ENCODE measurements around the gene CDADC1. TPM values are rescaled to one million over a fixed set of nuclear protein-coding genes. Genes with fewer than 3 reads are reported as not detected.

The CDADC1 gene
- total and polyA plus RNA-seq, 10 of the 15 experiments (the other 5 are each of a cell fraction or from before 2014, with no cell fraction given) = 2.6 to 7.3 (median 5.2) TPM

- TF ChIP-seq BCLAF1 (IDR thresholded peaks at IDR 0.05) (no peak), SREBF1 (IDR thresholded peaks at IDR 0.05; ENCODE audit: low read length) (no peak), HDAC2 (IDR thresholded peaks at IDR 0.05) (no peak), RAD21 (IDR thresholded peaks at IDR 0.05; ENCODE audit: insufficient read depth, low read depth, low read length) (no peak), ZBTB33 (IDR thresholded peaks at IDR 0.05) (no peak), BHLHE40 (IDR thresholded peaks at IDR 0.05; ENCODE audit: borderline replicate concordance in 1 of 2, low read depth in 2 of 2, low read length in 1 of 2) (peak in 1 of 2 experiments; percentile 58; a peak in 2 of 4 replicates), LARP7 (IDR thresholded peaks at IDR 0.05) (0 out of 2 replicates have a peak, but pooled peaks have one; percentile 39), BRCA1 (IDR thresholded peaks at IDR 0.05; ENCODE audit: low read depth, low read length) (no peak; the same call in 1 of the 2 replicates), CEBPZ (IDR thresholded peaks at IDR 0.05; ENCODE audit: low read depth, low read length) (no peak), HSF1 (IDR thresholded peaks at IDR 0.05; ENCODE audit: low read depth, low read length) (no peak), ESRRA (IDR thresholded peaks at IDR 0.05; ENCODE audit: low read length) (no peak), STAT1 (conservative IDR thresholded peaks at IDR 0.05) (no peak), ZNF207 (IDR thresholded peaks at IDR 0.05; ENCODE audit: borderline replicate concordance) (no peak; the same call in 1 of the 2 replicates), ZBED1 (IDR thresholded peaks at IDR 0.05; ENCODE audit: borderline replicate concordance) (no peak), MYB (IDR thresholded peaks at IDR 0.05; ENCODE audit: borderline replicate concordance, low read depth, low read length) (peak; percentile 87), USF2 (IDR thresholded peaks at IDR 0.05; ENCODE audit: borderline replicate concordance, low read depth, low read length) (no peak), MYC (IDR thresholded peaks at IDR 0.05; ENCODE audit: insufficient read depth, insufficient read length, insufficient replicate concordance, low read length, severe bottlenecking) (no peak)
Measured at GRCh38 chr13:49247643-49248621, at the start of gene CDADC1 (continued).

Measured in GM12878 (cell line).